CD8-positive, alpha-beta memory T cell (primary cell): Measurements from ENCODE around the gene TASOR2. TPM values are rescaled to one million over a fixed set of nuclear protein-coding genes. Genes with fewer than 3 reads are reported as not detected.

Source experiments
- CTCF ChIA-PET: fragments of 350-600 bp; sonication (Branson Sonifier 250); formaldehyde crosslinking; loops from one replicate; lab custom pipeline; 2021; ENCODE audit warnings: antibody characterized with exemption; lab: Charles Lee
- POLR2A ChIA-PET: fragments of 350-600 bp; sonication (Branson Sonifier 250); formaldehyde crosslinking; loops from one replicate; lab custom pipeline; 2021; ENCODE audit warnings: antibody characterized with exemption; lab: Charles Lee
- DNase-seq, 5 donors: peaks; one replicate each; pipeline versions ENCODE4 v3.0.0 to v3.0.0-alpha.2; 2020 to 2022; ENCODE audit warnings: mixed read lengths in 1 of 5
- H3K27ac ChIP-seq: one replicate; pipeline ENCODE4 v1.7.0; 2013; ENCODE audit warnings: low read depth, mild to moderate bottlenecking, low read length, moderate library complexity
- H3K27me3 ChIP-seq: 2 replicates; pipeline ENCODE4 v1.7.0; 2013; ENCODE audit warnings: low read length, mild to moderate bottlenecking; ENCODE audit not compliant: insufficient read depth, poor library complexity, severe bottlenecking
- H3K36me3 ChIP-seq: 2 replicates; pipeline ENCODE4 v1.7.0; 2013; ENCODE audit warnings: mild to moderate bottlenecking, low read length, moderate library complexity; ENCODE audit not compliant: insufficient read depth
- H3K4me1 ChIP-seq: 2 replicates; pipeline ENCODE4 v1.7.0; 2013; ENCODE audit warnings: mild to moderate bottlenecking, low read length, moderate library complexity; ENCODE audit not compliant: insufficient read depth
- H3K4me3 ChIP-seq: 2 replicates; pipeline ENCODE4 v1.7.0; 2013; ENCODE audit warnings: mild to moderate bottlenecking, low read length
- H3K9me3 ChIP-seq: 2 replicates; pipeline ENCODE4 v1.7.0; 2013; ENCODE audit warnings: mild to moderate bottlenecking, low read length
- H3K27ac Mint-ChIP-seq, 8 donors: one replicate each; pipeline ENCODE4 v1.8.0; 2020 to 2021; ENCODE audit warnings: mixed read lengths in 8 of 8, mild to moderate bottlenecking in 6 of 8, inconsistent platforms in 3 of 8, moderate library complexity in 3 of 8
- H3K27me3 Mint-ChIP-seq, 2 donors: one replicate each; pipeline ENCODE4 v1.8.0; 2020 to 2021; ENCODE audit warnings: mixed read lengths in 2 of 2, mild to moderate bottlenecking in 1 of 2, moderate library complexity in 1 of 2
- H3K36me3 Mint-ChIP-seq, 3 donors: one replicate each; pipeline ENCODE4 v1.8.0; 2020 to 2021; ENCODE audit warnings: mixed read lengths in 3 of 3, inconsistent platforms in 1 of 3, mild to moderate bottlenecking in 1 of 3
- H3K4me1 Mint-ChIP-seq, 3 donors: one replicate each; pipeline ENCODE4 v1.8.0; 2020 to 2021; ENCODE audit warnings: mixed read lengths in 3 of 3, inconsistent platforms in 1 of 3, mild to moderate bottlenecking in 1 of 3
- H3K4me3 Mint-ChIP-seq, 7 donors: one replicate each; pipeline ENCODE4 v1.8.0; 2020 to 2021; ENCODE audit warnings: mixed read lengths in 7 of 7, mild to moderate bottlenecking in 6 of 7, moderate library complexity in 4 of 7, inconsistent platforms in 2 of 7
- H3K9me3 Mint-ChIP-seq, 5 donors: one replicate each; pipeline ENCODE4 v1.8.0; 2020 to 2022; ENCODE audit warnings: mixed read lengths in 5 of 5, mild to moderate bottlenecking in 3 of 5, moderate library complexity in 2 of 5, inconsistent platforms in 1 of 5
- polyA plus RNA-seq: library from polyadenylated mRNA; unstranded; fragments of 300-500 nt; fragmentation: Illumina TruSeq; gene quantifications from one replicate; pipeline ENCODE4 v1.2.3, GENCODE V29; 2021
- total RNA-seq, 2 experiments: library from RNA; stranded (reverse); gene quantifications; one replicate each; pipeline ENCODE4 v1.2.3, GENCODE V29; 2021

TASOR2 gene
- total and polyA plus RNA-seq, 3 experiments from 2014 or later = 11.6 to 74.2 (median 71.2) TPM

DNA sequence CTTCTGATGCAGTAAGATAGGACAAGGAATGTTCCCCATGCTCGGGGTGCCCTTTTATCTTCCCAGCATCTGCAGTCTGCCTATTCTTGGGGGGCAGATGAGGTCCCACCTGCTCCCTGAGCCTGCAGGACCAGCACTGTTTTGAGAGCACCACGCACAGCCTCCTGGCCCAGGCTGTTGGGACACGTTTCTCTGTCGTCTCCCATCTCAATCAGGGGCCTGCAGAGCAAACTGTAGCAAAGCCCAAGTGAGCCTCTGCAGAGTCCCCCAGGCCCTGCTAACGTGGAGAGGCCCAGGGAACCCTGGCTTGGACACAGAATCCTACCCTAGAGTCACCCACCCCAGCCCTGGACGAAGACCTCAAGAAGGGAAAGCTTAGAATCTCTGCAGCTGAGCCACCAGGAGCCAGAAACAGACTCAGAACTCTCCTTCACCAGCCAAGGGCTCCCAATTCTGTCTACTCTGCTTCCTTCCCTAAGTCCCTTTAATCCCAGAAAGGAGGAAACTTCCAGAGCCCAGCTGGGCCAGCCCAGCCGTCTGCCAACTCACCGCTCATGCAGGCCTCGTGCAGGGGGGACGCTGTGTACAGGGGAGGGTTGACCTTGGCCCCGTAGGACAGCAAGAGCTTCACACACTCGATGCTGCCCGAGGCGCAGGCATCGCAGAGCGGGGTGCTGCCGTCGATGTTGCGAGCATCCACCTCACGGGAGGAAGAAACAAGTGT, 33.8 kb upstream of the TASOR2 start:
- H3K4me1 Mint-ChIP-seq = peaks cover 0 to 11% (median 5%) of the 10 kb centered on the region in 3 donors
- H3K4me3 Mint-ChIP-seq = no peak overlapping the region
- DNase-seq = no peak
- no peaks in the 10 kb centered on the region for H3K9me3 Mint-ChIP-seq
- H3K36me3 ChIP-seq = no peaks in the 10 kb centered on the region
- ChIA-PET POLR2A (no interaction called here), CTCF (no interaction called here)
- no peaks in the 10 kb centered on the region for H3K27me3 ChIP-seq
- H3K27me3 Mint-ChIP-seq = no peaks in the 10 kb centered on the region
- H3K27ac ChIP-seq = no peak overlapping the region
- peak overlapping the region in 3 of 8 donors; percentile 22 to 29 (median 23) for H3K27ac Mint-ChIP-seq
- peaks cover 7% of the 10 kb centered on the region for H3K4me1 ChIP-seq
- H3K36me3 Mint-ChIP-seq = peaks cover 0 to 13% (median 0%) of the 10 kb centered on the region in 3 donors
- no peaks in the 10 kb centered on the region for H3K9me3 ChIP-seq
- H3K4me3 ChIP-seq = no peak overlapping the region

DNA sequence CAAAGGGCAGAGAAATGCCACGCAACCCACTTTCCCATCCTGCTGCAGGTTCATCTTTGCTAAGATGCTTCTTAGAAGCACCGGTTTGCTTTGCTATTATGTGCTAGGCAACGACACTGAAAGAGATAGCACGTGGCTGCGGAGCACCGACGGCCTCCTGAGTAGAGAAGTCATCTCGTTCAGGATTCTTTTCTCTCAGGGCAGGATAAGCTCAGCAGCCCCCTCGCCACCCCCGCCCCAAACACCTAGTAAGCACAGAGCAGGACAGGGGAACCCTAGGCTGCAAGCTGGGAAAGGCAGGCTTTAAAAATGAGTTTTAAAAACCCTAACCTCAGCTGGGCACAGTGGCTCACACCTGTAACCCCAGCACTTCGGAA, 33.3 kb upstream of the TASOR2 start:
- CTCF ChIA-PET = no interaction called here
- Histone ChIP-seq H3K4me1 (peaks cover 9% of the 10 kb centered on the region), H3K27ac (no peak overlapping the region), H3K36me3 (no peaks in the 10 kb centered on the region), H3K4me3 (no peak overlapping the region), H3K9me3 (no peaks in the 10 kb centered on the region), H3K27me3 (no peaks in the 10 kb centered on the region)
- DNase-seq = no peak
- Mint-ChIP-seq H3K27me3 (no peaks in the 10 kb centered on the region), H3K27ac (peak overlapping the region in 3 of 8 donors; percentile 22 to 29 (median 23)), H3K9me3 (no peaks in the 10 kb centered on the region), H3K4me1 (peaks cover 0 to 12% (median 5%) of the 10 kb centered on the region in 3 donors), H3K36me3 (peaks cover 0 to 13% (median 0%) of the 10 kb centered on the region in 3 donors), H3K4me3 (no peak overlapping the region)
- POLR2A ChIA-PET = no interaction called here

DNA sequence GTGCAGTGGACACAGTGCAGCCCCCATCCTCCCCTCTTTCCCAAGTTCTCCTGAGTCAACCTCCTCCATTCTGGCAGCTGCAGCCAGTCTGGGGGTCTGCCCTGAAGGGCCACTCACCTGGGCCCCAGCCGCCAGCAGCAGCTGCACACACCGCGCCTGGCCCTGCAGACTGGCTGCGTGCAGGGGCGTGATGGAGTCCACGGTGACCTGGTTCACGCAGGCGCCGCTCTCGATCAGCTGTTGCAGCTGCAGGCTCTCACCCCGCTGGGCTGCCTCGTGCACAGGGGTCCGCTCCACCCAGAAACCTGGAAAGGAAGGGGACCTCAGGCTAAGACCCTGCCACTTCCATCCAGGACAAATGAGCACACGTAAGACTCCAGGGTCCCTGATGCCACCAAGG, 31.9 kb upstream of the TASOR2 start:
- no peak overlapping the region for H3K4me3 ChIP-seq
- no peak overlapping the region for H3K27ac ChIP-seq
- H3K4me1 ChIP-seq = peaks cover 22% of the 10 kb centered on the region
- no peaks in the 10 kb centered on the region for H3K9me3 ChIP-seq
- DNase-seq = no peak
- no peaks in the 10 kb centered on the region for H3K27me3 Mint-ChIP-seq
- no peak overlapping the region for H3K4me3 Mint-ChIP-seq
- no peaks in the 10 kb centered on the region for H3K9me3 Mint-ChIP-seq
- peaks cover 0 to 8% (median 0%) of the 10 kb centered on the region in 3 donors for H3K36me3 Mint-ChIP-seq
- peaks cover 6 to 25% (median 18%) of the 10 kb centered on the region in 3 donors for H3K4me1 Mint-ChIP-seq
- H3K27ac Mint-ChIP-seq = no peak overlapping the region
- H3K27me3 ChIP-seq = no peaks in the 10 kb centered on the region
- POLR2A ChIA-PET = no interaction called here
- no peaks in the 10 kb centered on the region for H3K36me3 ChIP-seq
- CTCF ChIA-PET = interaction anchor here (0.8 kb wide), 1 partner anchor 23 kb away, joined by 4 read pairs; no protein-coding TSS in a partner anchor

DNA sequence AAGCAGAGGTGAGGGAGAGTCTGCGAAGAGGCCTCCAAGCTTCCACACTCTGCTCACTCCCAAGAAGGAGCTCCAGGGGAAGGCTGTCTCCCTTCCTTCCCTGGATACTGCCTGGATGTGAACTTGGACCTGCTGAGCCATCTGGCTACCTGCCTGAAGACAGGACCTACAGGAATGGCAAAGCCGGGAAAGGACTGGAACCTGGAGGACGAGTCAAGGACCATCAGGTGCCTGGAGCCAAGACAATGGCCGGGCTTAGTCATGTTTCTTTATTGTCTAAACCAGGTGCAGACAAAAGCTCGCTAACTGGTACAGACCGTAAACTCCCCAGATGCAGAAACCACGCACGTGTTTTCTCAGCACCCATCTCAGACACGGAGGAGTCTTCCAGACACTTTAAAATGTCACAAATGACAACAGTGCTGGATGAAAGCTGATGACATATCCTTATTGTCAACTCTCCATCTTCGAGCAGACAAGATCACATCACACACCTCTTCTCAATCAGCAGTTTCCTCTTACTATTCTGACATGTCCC, 30.4 kb upstream of the TASOR2 start:
- Mint-ChIP-seq H3K27ac (no peak overlapping the region), H3K36me3 (peaks cover 0 to 4% (median 0%) of the 10 kb centered on the region in 3 donors), H3K4me3 (no peak overlapping the region), H3K4me1 (peaks cover 6 to 26% (median 18%) of the 10 kb centered on the region in 3 donors), H3K27me3 (no peaks in the 10 kb centered on the region), H3K9me3 (no peaks in the 10 kb centered on the region)
- no peak overlapping the region for H3K27ac ChIP-seq
- ChIA-PET POLR2A (no interaction called here), CTCF (no interaction called here)
- DNase-seq = no peak
- no peaks in the 10 kb centered on the region for H3K36me3 ChIP-seq
- no peak overlapping the region for H3K4me3 ChIP-seq
- H3K4me1 ChIP-seq = peaks cover 22% of the 10 kb centered on the region
- H3K9me3 ChIP-seq = no peaks in the 10 kb centered on the region
- H3K27me3 ChIP-seq = no peaks in the 10 kb centered on the region

DNA sequence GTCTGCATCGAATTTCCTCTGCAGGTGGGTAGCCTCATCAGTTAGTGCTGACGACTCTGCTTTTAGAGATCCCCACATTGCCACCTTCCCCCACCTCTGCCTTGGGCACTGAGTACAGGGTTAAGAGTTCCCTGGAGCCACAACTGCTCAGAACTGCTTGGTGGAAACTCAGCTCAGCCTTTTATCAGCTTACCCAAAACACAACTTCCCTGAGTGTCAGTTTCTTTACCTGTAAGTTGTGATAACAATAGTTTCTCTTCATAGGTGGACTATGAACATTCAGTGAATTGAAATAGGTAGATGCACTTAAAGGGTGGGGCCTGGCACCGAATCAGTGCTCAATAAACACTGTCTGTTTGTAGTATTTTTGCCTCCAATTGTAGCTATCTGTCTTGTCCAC, 29.5 kb upstream of the TASOR2 start:
- Mint-ChIP-seq H3K27me3 (no peaks in the 10 kb centered on the region), H3K4me3 (no peak overlapping the region), H3K4me1 (peaks cover 12 to 35% (median 23%) of the 10 kb centered on the region in 3 donors), H3K9me3 (no peaks in the 10 kb centered on the region), H3K36me3 (peaks cover 0 to 2% (median 0%) of the 10 kb centered on the region in 3 donors), H3K27ac (no peak overlapping the region)
- H3K4me1 ChIP-seq = peaks cover 22% of the 10 kb centered on the region
- no peak overlapping the region for H3K4me3 ChIP-seq
- H3K27me3 ChIP-seq = no peaks in the 10 kb centered on the region
- no peaks in the 10 kb centered on the region for H3K36me3 ChIP-seq
- H3K27ac ChIP-seq = no peak overlapping the region
- ChIA-PET POLR2A (no interaction called here), CTCF (interaction anchor here (1.0 kb wide), 1 partner anchor 25 kb away, joined by 3 read pairs; no protein-coding TSS in a partner anchor)
- no peak for DNase-seq
- no peaks in the 10 kb centered on the region for H3K9me3 ChIP-seq

DNA sequence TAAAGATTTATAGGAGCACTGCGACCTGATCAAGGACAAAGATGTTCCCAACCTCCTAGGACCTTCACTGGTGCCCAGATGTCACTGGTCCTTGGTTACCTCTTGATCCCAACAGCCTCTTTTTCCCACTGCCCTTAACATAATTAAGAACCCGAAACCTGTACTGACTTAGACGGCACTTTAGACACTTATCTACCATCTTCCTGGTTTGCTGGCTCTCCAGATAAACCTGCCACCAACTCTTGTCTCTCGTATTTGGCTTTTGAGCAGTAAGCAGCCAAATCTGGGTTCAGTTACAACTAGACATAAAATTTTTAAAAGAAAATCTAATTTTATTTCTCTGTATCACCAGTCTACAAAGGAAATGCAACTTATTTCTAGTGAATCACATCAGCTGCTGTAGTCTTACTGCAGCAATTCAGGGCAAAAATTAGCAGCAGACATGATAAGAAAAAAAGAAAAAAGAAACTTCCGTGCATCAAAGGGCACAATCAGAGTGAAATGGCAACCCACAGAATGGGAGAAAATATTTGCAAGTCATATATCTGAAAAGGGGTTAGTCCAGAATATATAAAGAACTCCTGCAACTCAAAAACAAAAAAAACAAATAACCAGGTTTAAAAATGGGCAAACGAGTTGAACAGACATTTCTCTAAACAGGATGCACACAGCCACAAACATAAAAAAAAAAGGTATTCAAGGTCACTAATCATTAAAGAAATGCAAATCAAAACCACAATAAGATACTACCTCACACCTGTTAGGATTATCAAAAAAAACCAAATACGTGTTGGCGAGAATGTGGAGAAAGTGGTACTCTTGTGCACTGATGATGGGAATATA, 27.7 kb upstream of the TASOR2 start:
- Mint-ChIP-seq H3K27ac (peak overlapping the region in 5 of 8 donors; percentile 3 to 63 (median 8)), H3K4me3 (peak overlapping the region in 3 of 7 donors; percentile 1 to 37 (median 33)), H3K4me1 (peaks cover 15 to 41% (median 28%) of the 10 kb centered on the region in 3 donors), H3K27me3 (no peaks in the 10 kb centered on the region), H3K36me3 (no peaks in the 10 kb centered on the region), H3K9me3 (no peaks in the 10 kb centered on the region)
- H3K9me3 ChIP-seq = no peaks in the 10 kb centered on the region
- no peak overlapping the region for H3K27ac ChIP-seq
- ChIA-PET CTCF (interaction anchor here (1.0 kb wide), 1 partner anchor 27 kb away, joined by 4 read pairs; no protein-coding TSS in a partner anchor), POLR2A (no interaction called here)
- H3K36me3 ChIP-seq = no peaks in the 10 kb centered on the region
- peaks cover 22% of the 10 kb centered on the region for H3K4me1 ChIP-seq
- H3K27me3 ChIP-seq = no peaks in the 10 kb centered on the region
- H3K4me3 ChIP-seq = no peak overlapping the region
- no peak for DNase-seq

DNA sequence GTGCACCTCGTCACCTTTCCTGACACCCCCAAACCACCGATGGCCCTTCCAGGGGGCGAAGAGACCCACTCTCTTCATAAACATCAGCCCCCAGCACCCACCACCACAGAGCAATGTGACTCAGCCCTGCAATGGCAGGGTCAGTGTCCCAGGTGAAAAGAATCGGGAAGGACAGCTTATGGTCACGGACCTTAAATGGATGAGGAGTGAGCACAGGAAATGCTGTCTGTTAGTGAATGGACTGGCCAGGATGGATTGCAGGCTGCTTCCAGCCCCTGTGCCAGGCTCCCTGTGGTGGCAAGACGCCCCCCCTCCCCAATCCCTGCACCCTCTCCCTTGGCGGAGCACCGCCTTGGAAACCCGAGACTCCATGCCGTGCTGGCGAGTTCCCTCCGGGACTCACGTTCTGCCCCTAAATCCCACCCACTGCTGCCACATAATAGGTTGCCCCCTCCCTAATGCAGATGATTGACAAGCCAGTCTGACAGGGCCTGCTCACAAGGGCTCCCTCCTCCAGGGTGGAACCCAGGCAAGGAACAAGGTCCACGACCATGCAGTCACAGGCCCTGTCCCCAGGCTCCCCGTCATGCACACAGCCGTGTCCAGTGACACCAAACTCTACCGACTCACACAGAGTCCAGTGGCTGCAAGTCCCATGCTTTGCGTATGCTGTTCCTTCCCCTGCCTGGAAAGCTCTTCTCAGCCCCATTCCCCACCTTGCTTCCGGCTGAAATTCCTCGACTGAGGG, 25.6 kb upstream of the TASOR2 start:
- Mint-ChIP-seq H3K4me1 (peaks cover 15 to 45% (median 33%) of the 10 kb centered on the region in 3 donors), H3K9me3 (no peaks in the 10 kb centered on the region), H3K27ac (no peak overlapping the region), H3K4me3 (no peak overlapping the region), H3K36me3 (no peaks in the 10 kb centered on the region), H3K27me3 (peaks cover 0 to 2% of the 10 kb centered on the region in 2 donors)
- Histone ChIP-seq H3K4me1 (peaks cover 22% of the 10 kb centered on the region), H3K27me3 (no peaks in the 10 kb centered on the region), H3K9me3 (no peaks in the 10 kb centered on the region), H3K4me3 (no peak overlapping the region), H3K36me3 (no peaks in the 10 kb centered on the region), H3K27ac (no peak overlapping the region)
- POLR2A ChIA-PET = no interaction called here
- no peak for DNase-seq
- CTCF ChIA-PET = no interaction called here
